ENCODE measurements around the gene HDAC7.

The HDAC7 gene

GRCh38 chr12:47807338-47807737, 12.4 kb downstream of the HDAC7 start:
- no peaks in the 10 kb centered on the region for H3K36me3 ChIP-seq (ENCODE audit: control insufficient read depth, low read depth, low read length)
- H3K4me3 ChIP-seq (ENCODE audit: low read length), result no peak overlapping the region
- no peak overlapping the region for H3K27ac ChIP-seq (ENCODE audit: low read length)
- peaks cover 45% of the 10 kb centered on the region for H3K4me1 ChIP-seq (ENCODE audit: control insufficient read depth, low read depth, low read length)
- H3K9me3 ChIP-seq (ENCODE audit: control insufficient read depth, low read depth, low read length), result no peaks in the 10 kb centered on the region
- no peak overlapping the region for H3K9ac ChIP-seq (ENCODE audit: low read length)
- H3K27me3 ChIP-seq (ENCODE audit: control insufficient read depth, insufficient read depth, low read length), result no peaks in the 10 kb centered on the region

- H3K4me1 ChIP-seq (ENCODE audit: control insufficient read depth, low read depth, low read length), result peaks cover 27% of the 10 kb centered on the region
- no peak overlapping the region for H3K4me3 ChIP-seq (ENCODE audit: low read length)
- H3K9ac ChIP-seq (ENCODE audit: low read length), result no peak overlapping the region
- no peaks in the 10 kb centered on the region for H3K36me3 ChIP-seq (ENCODE audit: control insufficient read depth, low read depth, low read length)
- no peak overlapping the region for H3K27ac ChIP-seq (ENCODE audit: low read length)
- no peaks in the 10 kb centered on the region for H3K9me3 ChIP-seq (ENCODE audit: control insufficient read depth, low read depth, low read length)
- H3K27me3 ChIP-seq (ENCODE audit: control insufficient read depth, insufficient read depth, low read length), result no peaks in the 10 kb centered on the region
Observed at GRCh38 chr12:47805417-47805816, 14.3 kb downstream of the HDAC7 start.

GRCh38 chr12:47804171-47804570, 15.5 kb downstream of the HDAC7 start:
- no peaks in the 10 kb centered on the region for H3K9me3 ChIP-seq (ENCODE audit: control insufficient read depth, low read depth, low read length)
- no peak overlapping the region for H3K4me3 ChIP-seq (ENCODE audit: low read length)
- H3K36me3 ChIP-seq (ENCODE audit: control insufficient read depth, low read depth, low read length), result no peaks in the 10 kb centered on the region
- no peaks in the 10 kb centered on the region for H3K27me3 ChIP-seq (ENCODE audit: control insufficient read depth, insufficient read depth, low read length)
- no peak overlapping the region for H3K9ac ChIP-seq (ENCODE audit: low read length)
- no peak overlapping the region for H3K27ac ChIP-seq (ENCODE audit: low read length)
- peaks cover 20% of the 10 kb centered on the region for H3K4me1 ChIP-seq (ENCODE audit: control insufficient read depth, low read depth, low read length)

GRCh38 chr12:47803191-47803875, 16.4 kb downstream of the HDAC7 start:
- H3K9me3 ChIP-seq (ENCODE audit: control insufficient read depth, low read depth, low read length), result no peaks in the 10 kb centered on the region
- H3K27me3 ChIP-seq (ENCODE audit: control insufficient read depth, insufficient read depth, low read length), result no peaks in the 10 kb centered on the region
- H3K36me3 ChIP-seq (ENCODE audit: control insufficient read depth, low read depth, low read length), result no peaks in the 10 kb centered on the region
- H3K9ac ChIP-seq (ENCODE audit: low read length), result no peak overlapping the region
- H3K27ac ChIP-seq (ENCODE audit: low read length), result no peak overlapping the region
- H3K4me1 ChIP-seq (ENCODE audit: control insufficient read depth, low read depth, low read length), result peaks cover 12% of the 10 kb centered on the region
- no peak overlapping the region for H3K4me3 ChIP-seq (ENCODE audit: low read length)

GRCh38 chr12:47802312-47802711, 17.4 kb downstream of the HDAC7 start:
- Histone ChIP-seq H3K36me3 (ENCODE audit: control insufficient read depth, low read depth, low read length) (no peaks in the 10 kb centered on the region), H3K27me3 (ENCODE audit: control insufficient read depth, insufficient read depth, low read length) (no peaks in the 10 kb centered on the region), H3K9me3 (ENCODE audit: control insufficient read depth, low read depth, low read length) (no peaks in the 10 kb centered on the region), H3K4me3 (ENCODE audit: low read length) (no peak overlapping the region), H3K9ac (ENCODE audit: low read length) (no peak overlapping the region), H3K4me1 (ENCODE audit: control insufficient read depth, low read depth, low read length) (peaks cover 5% of the 10 kb centered on the region), H3K27ac (ENCODE audit: low read length) (no peak overlapping the region)

GRCh38 chr12:47801904-47802246, 17.8 kb downstream of the HDAC7 start:
- peaks cover under 1% of the 10 kb centered on the region for H3K36me3 ChIP-seq (ENCODE audit: control insufficient read depth, low read depth, low read length)
- H3K27ac ChIP-seq (ENCODE audit: low read length), result no peak overlapping the region
- no peak overlapping the region for H3K4me3 ChIP-seq (ENCODE audit: low read length)
- no peaks in the 10 kb centered on the region for H3K9me3 ChIP-seq (ENCODE audit: control insufficient read depth, low read depth, low read length)
- H3K9ac ChIP-seq (ENCODE audit: low read length), result no peak overlapping the region
- H3K27me3 ChIP-seq (ENCODE audit: control insufficient read depth, insufficient read depth, low read length), result no peaks in the 10 kb centered on the region
- peaks cover 3% of the 10 kb centered on the region for H3K4me1 ChIP-seq (ENCODE audit: control insufficient read depth, low read depth, low read length)

GRCh38 chr12:47801170-47801903, 18.4 kb downstream of the HDAC7 start:
- Histone ChIP-seq H3K36me3 (ENCODE audit: control insufficient read depth, low read depth, low read length) (peaks cover 5% of the 10 kb centered on the region), H3K9ac (ENCODE audit: low read length) (no peak overlapping the region), H3K4me1 (ENCODE audit: control insufficient read depth, low read depth, low read length) (peaks cover 3% of the 10 kb centered on the region), H3K27ac (ENCODE audit: low read length) (no peak overlapping the region), H3K4me3 (ENCODE audit: low read length) (no peak overlapping the region), H3K9me3 (ENCODE audit: control insufficient read depth, low read depth, low read length) (no peaks in the 10 kb centered on the region), H3K27me3 (ENCODE audit: control insufficient read depth, insufficient read depth, low read length) (no peaks in the 10 kb centered on the region)

- peaks cover 5% of the 10 kb centered on the region for H3K36me3 ChIP-seq (ENCODE audit: control insufficient read depth, low read depth, low read length)
- no peak overlapping the region for H3K27ac ChIP-seq (ENCODE audit: low read length)
Observed at GRCh38 chr12:47800582-47800981, 19.1 kb downstream of the HDAC7 start.

GRCh38 chr12:47799357-47799955, 20.2 kb downstream of the HDAC7 start:
- peaks cover 3% of the 10 kb centered on the region for H3K4me1 ChIP-seq (ENCODE audit: control insufficient read depth, low read depth, low read length)
- H3K4me3 ChIP-seq (ENCODE audit: low read length), result no peak overlapping the region
- H3K9ac ChIP-seq (ENCODE audit: low read length), result no peak overlapping the region
- no peaks in the 10 kb centered on the region for H3K27me3 ChIP-seq (ENCODE audit: control insufficient read depth, insufficient read depth, low read length)
- no peak overlapping the region for H3K27ac ChIP-seq (ENCODE audit: low read length)
- no peaks in the 10 kb centered on the region for H3K9me3 ChIP-seq (ENCODE audit: control insufficient read depth, low read depth, low read length)
- peaks cover 11% of the 10 kb centered on the region for H3K36me3 ChIP-seq (ENCODE audit: control insufficient read depth, low read depth, low read length)

More at GRCh38 chr12:47800582-47800981, 19.1 kb downstream of the HDAC7 start:
- no peak overlapping the region for H3K9ac ChIP-seq (ENCODE audit: low read length)
- H3K9me3 ChIP-seq (ENCODE audit: control insufficient read depth, low read depth, low read length), result no peaks in the 10 kb centered on the region
- H3K27me3 ChIP-seq (ENCODE audit: control insufficient read depth, insufficient read depth, low read length), result no peaks in the 10 kb centered on the region
- no peak overlapping the region for H3K4me3 ChIP-seq (ENCODE audit: low read length)
- peaks cover 3% of the 10 kb centered on the region for H3K4me1 ChIP-seq (ENCODE audit: control insufficient read depth, low read depth, low read length)

GRCh38 chr12:47798382-47798948, 21.2 kb downstream of the HDAC7 start:
- Histone ChIP-seq H3K9me3 (ENCODE audit: control insufficient read depth, low read depth, low read length) (no peaks in the 10 kb centered on the region), H3K4me1 (ENCODE audit: control insufficient read depth, low read depth, low read length) (peaks cover 3% of the 10 kb centered on the region), H3K27ac (ENCODE audit: low read length) (no peak overlapping the region), H3K4me3 (ENCODE audit: low read length) (no peak overlapping the region), H3K9ac (ENCODE audit: low read length) (no peak overlapping the region), H3K36me3 (ENCODE audit: control insufficient read depth, low read depth, low read length) (peaks cover 16% of the 10 kb centered on the region), H3K27me3 (ENCODE audit: control insufficient read depth, insufficient read depth, low read length) (no peaks in the 10 kb centered on the region)

GRCh38 chr12:47797441-47797840, 22.3 kb downstream of the HDAC7 start:
- Histone ChIP-seq H3K9ac (ENCODE audit: low read length) (no peak overlapping the region), H3K9me3 (ENCODE audit: control insufficient read depth, low read depth, low read length) (no peaks in the 10 kb centered on the region), H3K27ac (ENCODE audit: low read length) (no peak overlapping the region), H3K4me1 (ENCODE audit: control insufficient read depth, low read depth, low read length) (peaks cover 2% of the 10 kb centered on the region), H3K27me3 (ENCODE audit: control insufficient read depth, insufficient read depth, low read length) (no peaks in the 10 kb centered on the region), H3K36me3 (ENCODE audit: control insufficient read depth, low read depth, low read length) (peaks cover 23% of the 10 kb centered on the region), H3K4me3 (ENCODE audit: low read length) (no peak overlapping the region)
